Testis (tissue), 2 donors: Measurements from ENCODE around the gene SERGEF.

ENCODE experiments used
- POLR2A ChIP-seq: fragments of 450-650 bp; IDR thresholded peaks from one replicate; pipeline ENCODE4 v1.6.1; 2017; ENCODE audit warnings: antibody characterized with exemption, mild to moderate bottlenecking, moderate library complexity
- TF ChIP-seq, protein P1 (sequence below), 3 experiments: fragments of 450-650 bp in 2 of 3; fragments of 200-600 bp in 1 of 3; sonication (generic) in 1 of 3; IDR thresholded peaks; one replicate each; pipeline ENCODE4 v1.5.1; 2016 to 2019; ENCODE audit warnings: antibody characterized with exemption in 3 of 3, mild to moderate bottlenecking in 2 of 3, moderate library complexity in 1 of 3

DNA sequence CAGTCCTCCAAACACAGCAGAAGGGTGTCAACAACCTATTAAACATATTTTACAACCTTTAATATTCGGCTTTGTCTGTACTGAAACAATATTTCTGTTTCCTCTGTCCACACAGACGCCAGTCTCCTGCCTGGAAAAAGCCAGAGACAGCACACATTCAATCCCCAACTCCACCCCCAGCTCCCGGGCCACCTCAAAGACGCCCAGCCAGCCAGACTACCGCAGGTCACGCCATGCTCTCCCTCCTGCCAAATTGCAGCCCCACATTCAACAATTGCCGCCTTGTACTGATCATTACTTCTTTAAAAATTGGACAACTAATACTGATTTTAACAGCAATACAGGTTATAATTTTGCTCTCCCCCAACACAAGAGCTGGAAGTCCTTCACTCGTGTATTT, 1.2 kb downstream of the SERGEF start:
- TF ChIP-seq, protein P1, sequence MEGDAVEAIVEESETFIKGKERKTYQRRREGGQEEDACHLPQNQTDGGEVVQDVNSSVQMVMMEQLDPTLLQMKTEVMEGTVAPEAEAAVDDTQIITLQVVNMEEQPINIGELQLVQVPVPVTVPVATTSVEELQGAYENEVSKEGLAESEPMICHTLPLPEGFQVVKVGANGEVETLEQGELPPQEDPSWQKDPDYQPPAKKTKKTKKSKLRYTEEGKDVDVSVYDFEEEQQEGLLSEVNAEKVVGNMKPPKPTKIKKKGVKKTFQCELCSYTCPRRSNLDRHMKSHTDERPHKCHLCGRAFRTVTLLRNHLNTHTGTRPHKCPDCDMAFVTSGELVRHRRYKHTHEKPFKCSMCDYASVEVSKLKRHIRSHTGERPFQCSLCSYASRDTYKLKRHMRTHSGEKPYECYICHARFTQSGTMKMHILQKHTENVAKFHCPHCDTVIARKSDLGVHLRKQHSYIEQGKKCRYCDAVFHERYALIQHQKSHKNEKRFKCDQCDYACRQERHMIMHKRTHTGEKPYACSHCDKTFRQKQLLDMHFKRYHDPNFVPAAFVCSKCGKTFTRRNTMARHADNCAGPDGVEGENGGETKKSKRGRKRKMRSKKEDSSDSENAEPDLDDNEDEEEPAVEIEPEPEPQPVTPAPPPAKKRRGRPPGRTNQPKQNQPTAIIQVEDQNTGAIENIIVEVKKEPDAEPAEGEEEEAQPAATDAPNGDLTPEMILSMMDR (IDR thresholded peaks at IDR 0.05) = no peak
- TF ChIP-seq POLR2A = no peak
